GM18519 (cell line): Measurements from ENCODE around the gene TBX10.
A peak's percentile ranks its signal among the peaks of the same experiment; 100 is the strongest.

Experiments used
- ATAC-seq: cut with Tn5 transposase; IDR thresholded peaks from one replicate; pipeline ENCODE4 v1.9.1; 2021; ENCODE audit warnings: mild to moderate bottlenecking, moderate library complexity; ENCODE audit not compliant: unreplicated experiment, low FRiP score

Gene TBX10

DNA sequence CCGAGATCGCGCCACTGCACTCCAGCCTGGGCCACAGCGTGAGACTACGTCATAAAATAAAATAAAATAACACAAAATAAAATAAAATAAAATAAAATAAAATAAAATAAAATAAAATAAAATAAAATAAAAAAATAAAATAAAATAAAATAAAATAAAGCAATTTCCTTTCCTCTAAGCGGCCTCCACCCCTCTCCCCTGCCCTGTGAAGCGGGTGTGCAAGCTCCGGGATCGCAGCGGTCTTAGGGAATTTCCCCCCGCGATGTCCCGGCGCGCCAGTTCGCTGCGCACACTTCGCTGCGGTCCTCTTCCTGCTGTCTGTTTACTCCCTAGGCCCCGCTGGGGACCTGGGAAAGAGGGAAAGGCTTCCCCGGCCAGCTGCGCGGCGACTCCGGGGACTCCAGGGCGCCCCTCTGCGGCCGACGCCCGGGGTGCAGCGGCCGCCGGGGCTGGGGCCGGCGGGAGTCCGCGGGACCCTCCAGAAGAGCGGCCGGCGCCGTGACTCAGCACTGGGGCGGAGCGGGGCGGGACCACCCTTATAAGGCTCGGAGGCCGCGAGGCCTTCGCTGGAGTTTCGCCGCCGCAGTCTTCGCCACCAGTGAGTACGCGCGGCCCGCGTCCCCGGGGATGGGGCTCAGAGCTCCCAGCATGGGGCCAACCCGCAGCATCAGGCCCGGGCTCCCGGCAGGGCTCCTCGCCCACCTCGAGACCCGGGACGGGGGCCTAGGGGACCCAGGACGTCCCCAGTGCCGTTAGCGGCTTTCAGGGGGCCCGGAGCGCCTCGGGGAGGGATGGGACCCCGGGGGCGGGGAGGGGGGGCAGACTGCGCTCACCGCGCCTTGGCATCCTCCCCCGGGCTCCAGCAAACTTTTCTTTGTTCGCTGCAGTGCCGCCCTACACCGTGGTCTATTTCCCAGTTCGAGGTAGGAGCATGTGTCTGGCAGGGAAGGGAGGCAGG is 56.0 kb downstream of the TBX10 start, which contains the start of gene GSTP1:
TSS of gene GSTP1 (plus strand) at position 566 of the 958 bp plus-strand sequence. CDS start at position 598, 32 bp downstream.
- peak; percentile 43 for ATAC-seq

- ATAC-seq, result no peak
Measured at GRCh38 chr11:67582011-67582410, 57.6 kb downstream of the TBX10 start.

DNA sequence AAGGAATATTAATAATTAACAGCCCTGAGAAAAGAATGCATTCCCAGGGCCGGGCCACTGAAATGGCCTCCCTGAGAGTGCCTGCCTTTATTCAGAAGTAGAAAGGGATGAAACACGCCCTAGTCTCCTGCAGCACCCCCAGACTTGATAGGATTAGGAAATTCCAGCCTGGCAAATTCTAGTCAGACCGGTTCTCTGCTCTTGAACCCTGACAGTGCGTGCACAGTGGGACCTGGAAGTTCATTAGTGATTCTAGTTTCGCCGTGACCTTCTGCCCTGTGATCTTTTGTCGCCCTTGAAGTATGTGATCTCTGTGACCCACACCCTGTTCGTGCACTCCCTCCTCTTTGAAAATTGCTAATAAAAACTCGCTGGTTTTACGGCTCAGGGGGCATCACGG is 58.1 kb downstream of the TBX10 start:
- ATAC-seq, result no peak
